ENCODE results near the gene ARPC1B. TPM values are rescaled to one million over a fixed set of nuclear protein-coding genes. Genes with fewer than 3 reads are reported as not detected.

Gene ARPC1B
- total and polyA plus RNA-seq, 2 of the 8 experiments (the other 6 are each of a cell fraction or from before 2014, with no cell fraction given): 64.5 to 115 TPM

DNA sequence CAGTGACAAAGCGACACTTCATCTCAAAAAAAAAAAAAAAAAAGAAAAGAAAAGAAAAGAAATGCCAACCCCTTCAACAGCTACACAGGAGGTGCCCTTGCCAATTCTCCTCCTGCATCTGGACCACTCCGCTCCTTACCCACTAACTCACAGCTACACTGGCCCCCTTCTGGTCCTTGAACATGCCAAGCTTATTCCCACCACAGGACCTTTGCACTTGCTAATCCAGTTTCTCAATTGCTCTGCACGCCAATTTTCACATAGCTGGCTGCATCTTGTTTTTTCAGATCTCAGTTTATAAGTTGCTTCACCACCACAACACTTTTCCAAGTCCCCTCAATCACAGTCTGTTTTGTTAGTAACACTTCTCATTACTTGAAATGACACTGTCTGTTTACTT, 28.3 kb downstream of the ARPC1B start (continued):
- no peak for TF ChIP-seq CBX5 (IDR thresholded peaks at IDR 0.05; ENCODE audit: low read depth, low read length)
- TF ChIP-seq, protein P1, sequence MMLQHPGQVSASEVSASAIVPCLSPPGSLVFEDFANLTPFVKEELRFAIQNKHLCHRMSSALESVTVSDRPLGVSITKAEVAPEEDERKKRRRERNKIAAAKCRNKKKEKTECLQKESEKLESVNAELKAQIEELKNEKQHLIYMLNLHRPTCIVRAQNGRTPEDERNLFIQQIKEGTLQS (IDR thresholded peaks at IDR 0.05; ENCODE audit: insufficient read depth, low read depth, low read length): no peak

All from H1 (cell line).